WERI-Rb-1 (cell line): ENCODE data around the gene IL34.

Experiments
- DNase-seq: peaks from one replicate; pipeline ENCODE4 v3.0.0-alpha.2; 2020
- H3K27ac ChIP-seq: fragments of 250-450 bp; sonication (Bioruptor Pico); 2 replicates; pipeline ENCODE4 v1.5.1; 2020; ENCODE audit warnings: mild to moderate bottlenecking, moderate library complexity
- H3K27me3 ChIP-seq: fragments of 250-450 bp; sonication (Bioruptor Pico); 2 replicates; pipeline ENCODE4 v1.5.1; 2021; ENCODE audit warnings: mild to moderate bottlenecking, low read depth, moderate library complexity; ENCODE audit not compliant: insufficient read depth, severe bottlenecking
- H3K36me3 ChIP-seq: fragments of 250-450 bp; sonication (Bioruptor Pico); 2 replicates; pipeline ENCODE4 v1.5.1; 2020; ENCODE audit warnings: mild to moderate bottlenecking, moderate library complexity
- H3K4me3 ChIP-seq: 2 replicates; pipeline ENCODE4 v1.5.1; 2011; ENCODE audit warnings: low read depth, mild to moderate bottlenecking, control low read depth, low read length
- H3K9me3 ChIP-seq: fragments of 250-450 bp; sonication (Bioruptor Pico); 2 replicates; pipeline ENCODE4 v1.5.1; 2021; ENCODE audit warnings: mild to moderate bottlenecking, moderate library complexity; ENCODE audit not compliant: severe bottlenecking
- CTCF ChIP-seq: IDR thresholded peaks from 2 replicates; pipeline ENCODE4 v1.5.1; 2011; ENCODE audit warnings: low read depth, mild to moderate bottlenecking, control low read depth, inconsistent platforms, low read length

Gene IL34

GRCh38 chr16:70708366-70709246, 62.2 kb downstream of the IL34 start:
- no peak for DNase-seq
- H3K27me3 ChIP-seq: no peaks in the 10 kb centered on the region
- H3K9me3 ChIP-seq: no peaks in the 10 kb centered on the region
- peaks cover 4% of the 10 kb centered on the region; the same call in 1 of the 2 replicates for H3K36me3 ChIP-seq
- H3K4me3 ChIP-seq: no peak overlapping the region
- no peak for TF ChIP-seq CTCF
- H3K27ac ChIP-seq: no peak overlapping the region

- Histone ChIP-seq H3K36me3 (peaks cover 4% of the 10 kb centered on the region; the same call in 1 of the 2 replicates), H3K27ac (no peak overlapping the region), H3K9me3 (no peaks in the 10 kb centered on the region), H3K4me3 (no peak overlapping the region), H3K27me3 (no peaks in the 10 kb centered on the region)
- no peak for DNase-seq
- no peak for TF ChIP-seq CTCF
Measured at GRCh38 chr16:70709457-70709856, 63.1 kb downstream of the IL34 start.

- Histone ChIP-seq H3K4me3 (no peak overlapping the region), H3K9me3 (no peaks in the 10 kb centered on the region), H3K27ac (no peak overlapping the region), H3K36me3 (peaks cover 4% of the 10 kb centered on the region; the same call in 1 of the 2 replicates), H3K27me3 (no peaks in the 10 kb centered on the region)
- DNase-seq: no peak
- no peak for TF ChIP-seq CTCF
Measured at GRCh38 chr16:70709942-70710341, 63.6 kb downstream of the IL34 start.
